ENCODE data around the gene AP5Z1. TPM values are rescaled to one million over a fixed set of nuclear protein-coding genes. Genes with fewer than 3 reads are reported as not detected.

The AP5Z1 gene
- total and polyA plus RNA-seq, 2 donors (not counting 1 experiment from before 2014, with no cell fraction given), result 99.7 to 113 TPM

DNA sequence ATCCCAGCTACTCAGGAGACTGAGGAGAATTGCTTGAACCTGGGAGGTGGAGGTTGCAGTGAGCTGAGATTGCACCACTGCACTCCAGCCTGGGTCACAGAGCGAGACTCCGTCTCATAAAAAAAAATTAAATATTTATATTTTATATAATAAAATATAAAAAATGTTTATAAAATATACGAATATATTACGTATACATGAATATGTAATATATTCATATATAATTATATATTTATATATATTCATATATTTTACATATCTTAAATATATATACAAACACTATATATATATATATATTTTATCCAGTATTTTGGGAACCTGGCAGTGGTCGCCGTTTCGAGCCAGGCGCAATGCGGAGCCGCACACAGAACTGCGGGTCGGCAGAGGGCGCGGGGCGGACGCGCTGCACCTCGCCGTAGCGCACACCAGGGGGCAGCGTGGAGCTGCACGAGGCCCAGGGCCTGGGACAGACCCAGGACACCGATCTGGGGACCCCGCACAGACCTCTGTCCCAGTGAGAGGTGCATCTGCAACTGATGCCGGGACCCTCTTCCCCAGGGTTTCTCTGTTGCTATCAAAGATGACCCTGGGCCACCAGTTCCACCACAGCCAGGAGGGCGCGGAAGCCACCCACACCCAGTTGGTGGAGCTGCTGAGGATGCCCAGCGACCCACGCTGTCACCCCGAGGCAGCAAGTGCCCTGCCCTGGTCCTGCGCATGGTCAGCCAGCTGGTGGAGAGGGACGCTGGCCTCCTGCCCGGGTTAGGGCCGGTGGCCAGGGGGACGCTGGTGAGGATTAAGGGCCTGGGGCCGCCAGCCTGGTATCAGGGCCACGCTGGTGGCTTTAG, 22.7 kb downstream of the AP5Z1 start:
- Histone ChIP-seq H3K36me3 (replicated peaks in 1 of 2; ENCODE audit: control extremely low read depth in 1 of 2, control insufficient read depth in 1 of 2, extremely low read depth in 1 of 2, insufficient read depth in 2 of 2, low read length in 1 of 2) (no peaks in the 10 kb centered on the region), H3K27ac (ENCODE audit: low read length in 2 of 2) (no peak overlapping the region), H3K4me2 (replicated peaks; ENCODE audit: low read depth, low read length, poor library complexity, severe bottlenecking) (no peak overlapping the region), H3K9me3 (ENCODE audit: control extremely low read depth in 1 of 3, control insufficient read depth in 2 of 3, insufficient read depth in 1 of 3, low read length in 2 of 3) (no peaks in the 10 kb centered on the region), H3K4me1 (ENCODE audit: control insufficient read depth in 2 of 2, insufficient read depth in 2 of 2, low read length in 2 of 2) (peaks cover 0 to under 1% of the 10 kb centered on the region in 2 donors), H3K9ac (ENCODE audit: low read length) (no peak overlapping the region), H3K4me3 (ENCODE audit: control extremely low read depth in 1 of 5, extremely low read depth in 1 of 5, insufficient read depth in 1 of 5, low read depth in 2 of 5, low read length in 4 of 5) (no peak overlapping the region), H3K79me2 (ENCODE audit: control insufficient read depth, insufficient read depth, low read length) (no peaks in the 10 kb centered on the region), H2AFZ (ENCODE audit: insufficient read depth, low read depth, low read length, poor library complexity, severe bottlenecking) (no peak overlapping the region), H3K27me3 (replicated peaks in 1 of 4; ENCODE audit: control extremely low read depth in 1 of 4, control insufficient read depth in 3 of 4, insufficient read depth in 4 of 4, low read length in 3 of 4) (no peaks in the 10 kb centered on the region), H4K20me1 (ENCODE audit: control insufficient read depth, insufficient read depth, low read length, poor library complexity, severe bottlenecking) (no peaks in the 10 kb centered on the region)
- TF ChIP-seq, protein P1, sequence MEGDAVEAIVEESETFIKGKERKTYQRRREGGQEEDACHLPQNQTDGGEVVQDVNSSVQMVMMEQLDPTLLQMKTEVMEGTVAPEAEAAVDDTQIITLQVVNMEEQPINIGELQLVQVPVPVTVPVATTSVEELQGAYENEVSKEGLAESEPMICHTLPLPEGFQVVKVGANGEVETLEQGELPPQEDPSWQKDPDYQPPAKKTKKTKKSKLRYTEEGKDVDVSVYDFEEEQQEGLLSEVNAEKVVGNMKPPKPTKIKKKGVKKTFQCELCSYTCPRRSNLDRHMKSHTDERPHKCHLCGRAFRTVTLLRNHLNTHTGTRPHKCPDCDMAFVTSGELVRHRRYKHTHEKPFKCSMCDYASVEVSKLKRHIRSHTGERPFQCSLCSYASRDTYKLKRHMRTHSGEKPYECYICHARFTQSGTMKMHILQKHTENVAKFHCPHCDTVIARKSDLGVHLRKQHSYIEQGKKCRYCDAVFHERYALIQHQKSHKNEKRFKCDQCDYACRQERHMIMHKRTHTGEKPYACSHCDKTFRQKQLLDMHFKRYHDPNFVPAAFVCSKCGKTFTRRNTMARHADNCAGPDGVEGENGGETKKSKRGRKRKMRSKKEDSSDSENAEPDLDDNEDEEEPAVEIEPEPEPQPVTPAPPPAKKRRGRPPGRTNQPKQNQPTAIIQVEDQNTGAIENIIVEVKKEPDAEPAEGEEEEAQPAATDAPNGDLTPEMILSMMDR (IDR thresholded peaks at IDR 0.05), result peak; percentile 97
- no peak for TF ChIP-seq EZH2 (IDR thresholded peaks at IDR 0.05; ENCODE audit: borderline replicate concordance, insufficient read depth, low read depth, low read length, poor library complexity, severe bottlenecking)
- H3K4me1 Mint-ChIP-seq, result no peaks in the 10 kb centered on the region
- peak; percentile 73 for DNase-seq
- no peak overlapping the region for H3K4me3 Mint-ChIP-seq
- H3K9me3 Mint-ChIP-seq (ENCODE audit: insufficient read depth), result no peaks in the 10 kb centered on the region
- ChIA-PET CTCF (interaction anchor here (0.6 to 4.6 kb wide), 11 partner anchors 8 to 568 kb away, joined by 3 to 54 read pairs (median 4); no protein-coding TSS in a partner anchor), POLR2A (no interaction called here)
- no peaks in the 10 kb centered on the region for H3K27me3 Mint-ChIP-seq
- intact Hi-C loops (cut with micrococcal nuclease), result loop anchor here (10.0 kb wide), 1 partner anchor 177 kb away; no protein-coding TSS in a partner anchor
- 35% methylated on average over 33 of the region's 37 CpGs for WGBS (ENCODE audit: insufficient coverage)
- no peak overlapping the region for H3K27ac Mint-ChIP-seq
- ATAC-seq (ENCODE audit: low read depth), result peak; percentile 91

DNA sequence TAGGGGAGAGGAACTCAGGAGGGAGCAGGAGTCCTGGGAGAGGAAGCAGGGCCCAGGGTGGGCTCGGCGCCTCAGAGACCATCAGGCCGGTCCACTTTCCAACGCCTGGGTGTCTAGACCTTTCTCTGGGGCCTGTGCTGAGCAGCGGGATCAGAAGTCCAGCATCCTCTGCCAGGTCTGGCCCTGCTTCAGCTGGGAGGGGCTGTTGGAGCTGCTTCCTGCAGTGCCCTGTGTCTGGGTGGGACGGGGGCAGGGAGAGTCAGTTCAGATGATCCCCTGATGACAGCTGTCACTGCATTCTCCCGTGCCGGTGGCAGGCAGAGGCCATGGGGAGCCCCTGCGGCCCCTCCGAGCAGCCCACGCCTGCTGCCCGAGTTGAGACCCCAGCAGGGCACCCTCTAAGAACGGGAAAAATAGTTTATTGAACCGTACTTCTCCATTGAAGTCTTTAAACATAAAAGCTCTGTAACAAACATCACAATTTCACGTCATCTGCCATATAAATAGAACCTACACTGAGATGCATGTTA, 23.3 kb downstream of the AP5Z1 start:
- ChIA-PET POLR2A (no interaction called here), CTCF (interaction anchor here (0.6 to 4.6 kb wide), 10 partner anchors 8 to 352 kb away, joined by 3 to 54 read pairs (median 4); no protein-coding TSS in a partner anchor)
- Mint-ChIP-seq H3K27ac (no peak overlapping the region), H3K4me3 (no peak overlapping the region), H3K9me3 (ENCODE audit: insufficient read depth) (no peaks in the 10 kb centered on the region), H3K27me3 (no peaks in the 10 kb centered on the region), H3K4me1 (no peaks in the 10 kb centered on the region)
- Histone ChIP-seq H3K4me3 (ENCODE audit: control extremely low read depth in 1 of 5, extremely low read depth in 1 of 5, insufficient read depth in 1 of 5, low read depth in 2 of 5, low read length in 4 of 5) (no peak overlapping the region), H3K79me2 (ENCODE audit: control insufficient read depth, insufficient read depth, low read length) (no peaks in the 10 kb centered on the region), H3K36me3 (replicated peaks in 1 of 2; ENCODE audit: control extremely low read depth in 1 of 2, control insufficient read depth in 1 of 2, extremely low read depth in 1 of 2, insufficient read depth in 2 of 2, low read length in 1 of 2) (no peaks in the 10 kb centered on the region), H2AFZ (ENCODE audit: insufficient read depth, low read depth, low read length, poor library complexity, severe bottlenecking) (no peak overlapping the region), H3K9ac (ENCODE audit: low read length) (no peak overlapping the region), H3K9me3 (ENCODE audit: control extremely low read depth in 1 of 3, control insufficient read depth in 2 of 3, insufficient read depth in 1 of 3, low read length in 2 of 3) (no peaks in the 10 kb centered on the region), H3K27ac (ENCODE audit: low read length in 2 of 2) (no peak overlapping the region), H3K4me2 (replicated peaks; ENCODE audit: low read depth, low read length, poor library complexity, severe bottlenecking) (no peak overlapping the region), H3K4me1 (ENCODE audit: control insufficient read depth in 2 of 2, insufficient read depth in 2 of 2, low read length in 2 of 2) (no peaks in the 10 kb centered on the region), H3K27me3 (replicated peaks in 1 of 4; ENCODE audit: control extremely low read depth in 1 of 4, control insufficient read depth in 3 of 4, insufficient read depth in 4 of 4, low read length in 3 of 4) (no peaks in the 10 kb centered on the region), H4K20me1 (ENCODE audit: control insufficient read depth, insufficient read depth, low read length, poor library complexity, severe bottlenecking) (no peaks in the 10 kb centered on the region)
- intact Hi-C loops (cut with micrococcal nuclease), result loop anchor here (10.0 kb wide), 1 partner anchor 176 kb away; no protein-coding TSS in a partner anchor
- WGBS (ENCODE audit: insufficient coverage), result 87% methylated on average over 15 of the region's 15 CpGs
- ATAC-seq (ENCODE audit: low read depth), result no peak
- DNase-seq, result no peak
- TF ChIP-seq, protein P1 (IDR thresholded peaks at IDR 0.05), result no peak
- TF ChIP-seq EZH2 (IDR thresholded peaks at IDR 0.05; ENCODE audit: borderline replicate concordance, insufficient read depth, low read depth, low read length, poor library complexity, severe bottlenecking), result no peak

All from B cell (primary cell).